ENCODE measurements around the gene DLL3.

DLL3 gene

GRCh38 chr19:39499932-39500331 lies 1.2 kb downstream of the DLL3 start:
- no peak overlapping the region for H3K4me3 ChIP-seq (ENCODE audit: low read depth, low read length)
- no peak for DNase-seq (ENCODE audit: low read depth)

GRCh38 chr19:39500543-39500942 lies 1.8 kb downstream of the DLL3 start:
- TF ChIP-seq CTCF (IDR thresholded peaks at IDR 0.05; ENCODE audit: control insufficient read depth, extremely low read depth, insufficient read depth) = no peak
- no peak overlapping the region for H3K4me3 ChIP-seq (ENCODE audit: low read depth, low read length)
- DNase-seq (ENCODE audit: low read depth) = no peak

More at GRCh38 chr19:39499932-39500331, 1.2 kb downstream of the DLL3 start:
- TF ChIP-seq CTCF (IDR thresholded peaks at IDR 0.05; ENCODE audit: control insufficient read depth, extremely low read depth, insufficient read depth) = no peak

DNA sequence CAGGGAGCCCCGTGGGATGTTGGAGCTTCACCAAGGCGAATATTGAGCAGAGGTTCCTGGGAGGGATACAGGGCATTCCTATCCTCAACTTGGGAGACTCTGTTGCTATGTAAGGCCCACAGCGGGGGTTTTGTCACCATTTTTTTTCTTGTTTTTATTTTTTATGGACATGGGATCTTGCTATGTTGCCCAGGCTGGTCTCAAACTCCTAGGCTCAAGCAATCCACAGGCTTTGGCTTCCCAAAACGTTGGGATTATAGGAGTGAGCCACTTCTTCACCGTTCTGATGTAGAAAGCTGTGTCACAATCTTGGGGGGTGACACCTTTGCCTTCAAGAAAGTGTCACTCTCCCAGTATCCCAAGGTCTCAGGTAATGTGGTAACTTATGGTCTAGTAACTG lies 2.6 kb downstream of the DLL3 start:
- H3K4me3 ChIP-seq (ENCODE audit: low read depth, low read length) = no peak overlapping the region
- TF ChIP-seq CTCF (IDR thresholded peaks at IDR 0.05; ENCODE audit: control insufficient read depth, extremely low read depth, insufficient read depth) = no peak
- no peak for DNase-seq (ENCODE audit: low read depth)

DNA sequence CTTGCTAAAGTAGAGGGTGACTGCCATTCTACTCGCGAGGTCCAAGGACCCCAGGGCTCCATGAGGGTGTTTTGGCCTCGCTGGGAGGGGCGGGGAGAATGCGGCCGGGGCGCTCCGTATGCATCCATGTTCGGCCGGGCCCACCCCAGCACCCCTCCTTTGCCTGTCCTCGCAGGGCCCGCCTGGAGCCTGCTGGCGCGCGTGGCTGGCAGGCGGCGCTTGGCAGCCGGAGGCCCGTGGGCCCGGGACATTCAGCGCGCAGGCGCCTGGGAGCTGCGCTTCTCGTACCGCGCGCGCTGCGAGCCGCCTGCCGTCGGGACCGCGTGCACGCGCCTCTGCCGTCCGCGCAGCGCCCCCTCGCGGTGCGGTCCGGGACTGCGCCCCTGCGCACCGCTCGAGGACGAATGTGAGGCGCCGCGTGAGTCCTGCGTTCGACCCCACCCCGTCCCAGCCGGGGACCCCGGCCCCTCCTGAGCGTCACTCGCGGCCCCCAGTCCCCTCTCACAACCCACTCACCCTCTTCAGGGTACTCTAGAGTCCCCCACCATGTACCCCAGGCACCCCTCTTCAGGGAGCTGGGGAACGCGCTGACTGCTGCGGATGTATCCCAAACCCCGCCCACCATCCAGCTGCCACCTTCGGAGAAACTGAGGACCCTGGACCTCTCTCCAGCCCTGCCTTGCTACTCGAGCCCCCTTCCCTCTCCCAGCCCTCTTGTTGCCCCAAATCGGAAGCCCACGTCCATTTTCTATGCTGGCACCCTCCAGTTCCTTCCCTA lies 4.1 kb downstream of the DLL3 start:
- H3K4me3 ChIP-seq (ENCODE audit: low read depth, low read length) = no peak overlapping the region
- peak; percentile 34 for DNase-seq (ENCODE audit: low read depth)
- peak; percentile 91 for TF ChIP-seq CTCF (IDR thresholded peaks at IDR 0.05; ENCODE audit: control insufficient read depth, extremely low read depth, insufficient read depth)

GRCh38 chr19:39506598-39506943 lies 7.8 kb downstream of the DLL3 start:
- H3K4me3 ChIP-seq (ENCODE audit: low read depth, low read length) = peak overlapping the region; percentile 15; the same call in 1 of the 2 replicates
- TF ChIP-seq CTCF (IDR thresholded peaks at IDR 0.05; ENCODE audit: control insufficient read depth, extremely low read depth, insufficient read depth) = no peak
- DNase-seq (ENCODE audit: low read depth) = no peak

GRCh38 chr19:39506944-39507714 lies 8.4 kb downstream of the DLL3 start:
- TF ChIP-seq CTCF (IDR thresholded peaks at IDR 0.05; ENCODE audit: control insufficient read depth, extremely low read depth, insufficient read depth) = no peak
- H3K4me3 ChIP-seq (ENCODE audit: low read depth, low read length) = peak overlapping the region; percentile 61
- DNase-seq (ENCODE audit: low read depth) = peak; percentile 35
